GM12878 (cell line): ENCODE results near the gene STX7. TPM values are rescaled to one million over a fixed set of nuclear protein-coding genes. Genes with fewer than 3 reads are reported as not detected.
A peak's percentile ranks its signal among the peaks of the same experiment; 100 is the strongest.

Source experiments
- ATAC-seq: fragments of 200-7000 bp; cut with Tn5 transposase; 3 replicates; pipeline ENCODE4 v1.9.1; 2020; ENCODE audit warnings: mild to moderate bottlenecking, moderate library complexity
- BruUV-seq: library from RNA; stranded (reverse); fragments of 400-500 nt; replicated peaks from 2 replicates; lab custom pipeline; 2021; lab: Mats Ljungman, UMichigan
- CTCF ChIA-PET: fragments of 300-600 bp; sonication (Branson Sonifier 250); formaldehyde crosslinking; extraction: SDS; loops from one replicate; lab custom pipeline; 2021; ENCODE audit warnings: inconsistent platforms; lab: Yijun Ruan, JAX
- POLR2A ChIA-PET: fragments of 350-600 bp; formaldehyde crosslinking; extraction: SDS; loops from one replicate; lab custom pipeline; 2021; ENCODE audit warnings: inconsistent platforms; lab: Charles Lee
- RAD21 ChIA-PET: fragments of 300-600 bp; sonication (Branson Sonifier 250); formaldehyde crosslinking; loops from one replicate; lab custom pipeline; 2023; ENCODE audit warnings: antibody characterized with exemption; ENCODE audit not compliant: unreplicated experiment; lab: Charles Lee
- SMC1A ChIA-PET: fragments of 300-600 bp; sonication (Branson Sonifier 250); formaldehyde crosslinking; loops from one replicate; lab custom pipeline; 2023; ENCODE audit not compliant: unreplicated experiment, uncharacterized antibody; lab: Charles Lee
- DNase-seq: peaks from one replicate; pipeline ENCODE4 v3.0.0-alpha.2; 2011; ENCODE audit warnings: low read depth, low spot score
- FAIRE-seq: peaks from 3 replicates; lab custom pipeline; 2011; peaks lifted over from hg19 to GRCh38; lab: Jason Lieb, UNC
- H2AFZ ChIP-seq: 2 replicates; pipeline ENCODE4 v1.6.0; 2011; ENCODE audit warnings: low read depth, low read length, control low read depth; ENCODE audit not compliant: control insufficient read depth
- H3K27ac ChIP-seq: 2 replicates; pipeline ENCODE4 v1.5.1; 2011; ENCODE audit warnings: control low read depth; ENCODE audit not compliant: control insufficient read depth, insufficient read depth
- H3K27me3 ChIP-seq, 2 experiments: replicated peaks in 1 of 2; 2 replicates each; pipeline versions ENCODE4 v1.6.0 to v1.6.1; 2011; ENCODE audit warnings: low read length in 1 of 2; ENCODE audit not compliant: control insufficient read depth in 2 of 2, insufficient read depth in 2 of 2
- H3K36me3 ChIP-seq, 2 experiments: 2 replicates each; pipeline ENCODE4 v1.5.1; 2011; ENCODE audit warnings: low read length in 1 of 2; ENCODE audit not compliant: control insufficient read depth in 2 of 2, insufficient read depth in 2 of 2
- H3K4me1 ChIP-seq: 2 replicates; pipeline ENCODE4 v1.6.1; 2011; ENCODE audit warnings: mild to moderate bottlenecking, low read length, moderate library complexity, mixed read lengths; ENCODE audit not compliant: control insufficient read depth, insufficient read depth
- H3K4me2 ChIP-seq: 2 replicates; pipeline ENCODE4 v1.6.0; 2011; ENCODE audit warnings: control low read depth; ENCODE audit not compliant: control insufficient read depth, insufficient read depth
- H3K4me3 ChIP-seq: fragments of 200-600 bp; sonication (generic); 2 replicates; pipeline ENCODE4 v1.5.1; 2016
- H3K79me2 ChIP-seq: 2 replicates; pipeline ENCODE4 v1.6.0; 2011; ENCODE audit warnings: low read length; ENCODE audit not compliant: control insufficient read depth, insufficient read depth
- H3K9ac ChIP-seq: 2 replicates; pipeline ENCODE4 v1.8.0; 2011; ENCODE audit warnings: low read length, control low read depth, mixed read lengths; ENCODE audit not compliant: control insufficient read depth, insufficient read depth
- H3K9me3 ChIP-seq: replicated peaks from 3 replicates; pipeline ENCODE4 v1.5.1; 2011; ENCODE audit warnings: mild to moderate bottlenecking, low read length; ENCODE audit not compliant: control insufficient read depth, insufficient read depth
- H4K20me1 ChIP-seq: 2 replicates; pipeline ENCODE4 v1.6.0; 2011; ENCODE audit not compliant: control insufficient read depth, insufficient read depth
- CTCF ChIP-seq, 3 experiments: IDR thresholded peaks in 2 of 3; conservative IDR thresholded peaks in 1 of 3; 2 replicates each; pipeline ENCODE4 v1.5.1; 2011; ENCODE audit warnings: low read depth in 3 of 3, low read length in 3 of 3, mild to moderate bottlenecking in 3 of 3, control low read depth in 2 of 3, moderate library complexity in 2 of 3, inconsistent platforms in 1 of 3, mixed read lengths in 1 of 3; ENCODE audit not compliant: control insufficient read depth in 2 of 3, insufficient read depth in 1 of 3; ENCODE audit errors: extremely low read depth in 1 of 3
- RAD21 ChIP-seq: IDR thresholded peaks from 2 replicates; pipeline ENCODE4 v1.6.1; 2011; ENCODE audit warnings: mild to moderate bottlenecking, low read depth, low read length, moderate library complexity; ENCODE audit not compliant: insufficient read depth
- SMC3 ChIP-seq: IDR thresholded peaks from 2 replicates; pipeline ENCODE4 v1.6.1; 2011; ENCODE audit warnings: low read length, improper control_type of control experiment, borderline replicate concordance
- YY1 ChIP-seq: IDR thresholded peaks from 2 replicates; pipeline ENCODE4 v1.6.1; 2011; ENCODE audit warnings: low read depth, mild to moderate bottlenecking, low read length
- whole genome bisulfite sequencing: methylation state at CpG from one replicate; pipeline ENCODE4 v1.1.6; 2016; ENCODE audit warnings: low lambda C conversion rate; ENCODE audit not compliant: insufficient replicate concordance, insufficient coverage; ENCODE audit errors: missing lambda C conversion rate; 5-methylcytosine and 5-hydroxymethylcytosine counted together
- in situ Hi-C: fragments of 300-500 bp; cut with MboI; formaldehyde crosslinking; loops from 9 replicates; pipeline ENCODE4 v1.14.3; 2018; ENCODE audit warnings: mixed read lengths
- intact Hi-C: fragments of 100-400 bp; cut with micrococcal nuclease; formaldehyde crosslinking; loops from one replicate; pipeline ENCODE4 v1.14.2; 2022; ENCODE audit not compliant: unreplicated experiment
- polyA plus RNA-seq, 11 experiments: library from polyadenylated mRNA; depleted of rRNA in 4 of 11; unstranded in 6 of 11; stranded (reverse) in 5 of 11; fragments of >200 nt; fragmentation: Nextera tagmentation in 4 of 11; fragmentation: Illumina TruSeq in 1 of 11; extraction: Ambion mirVana in 4 of 11; extraction: Trizol in 1 of 11; gene quantifications; 1 replicate in 1 of 11; 2 replicates in 10 of 11; pipeline versions ENCODE4 v1.2.1 to v1.2.3, GENCODE V29; 2011 to 2016; ENCODE audit warnings: inconsistent platforms in 2 of 11, missing spikeins in 2 of 11, low read depth in 1 of 11
- total RNA-seq, 4 experiments: library from RNA; depleted of rRNA in 3 of 4; stranded (reverse); fragments of >200 nt in 3 of 4; fragmentation: Illumina TruSeq in 1 of 4; extraction: Trizol in 1 of 4; gene quantifications; 2 replicates each; pipeline versions ENCODE4 v1.2.1 to v1.2.3, GENCODE V29; 2013 to 2021
- TF ChIP-seq, protein P1 (sequence below): fragments of 450-650 bp; IDR thresholded peaks from 2 replicates; pipeline ENCODE4 v1.6.1; 2016; ENCODE audit warnings: mild to moderate bottlenecking

Gene STX7
- total and polyA plus RNA-seq, 10 of the 15 experiments (the other 5 are each of a cell fraction or from before 2014, with no cell fraction given) = 26.5 to 75.5 (median 51.3) TPM

- in situ Hi-C loops (no loop called here), intact Hi-C loops (loop anchor here (1.0 to 10.0 kb wide), 5 partner anchors 138 to 433 kb away; partner anchors contain the start of gene SLC18B1)
- Histone ChIP-seq H3K79me2 (no peaks in the 10 kb centered on the region), H2AFZ (no peak overlapping the region), H3K4me1 (no peaks in the 10 kb centered on the region), H3K36me3 (no peaks in the 10 kb centered on the region), H4K20me1 (no peaks in the 10 kb centered on the region), H3K9me3 (no peaks in the 10 kb centered on the region), H3K4me3 (no peak overlapping the region), H3K4me2 (no peak overlapping the region), H3K9ac (no peak overlapping the region), H3K27me3 (no peaks in the 10 kb centered on the region; a peak in 1 of 4 replicates), H3K27ac (no peak overlapping the region)
- TF ChIP-seq CTCF (IDR thresholded peaks at IDR 0.05 in 2 of 3, conservative IDR thresholded peaks at IDR 0.05 in 1 of 3; ENCODE audit: control insufficient read depth in 2 of 3, extremely low read depth in 1 of 3, insufficient read depth in 1 of 3, low read depth in 3 of 3, low read length in 3 of 3) (peak; percentile 57 to 74 (median 60); a peak in 5 of 6 replicates), SMC3 (peak; percentile 53; the same call in 1 of the 2 replicates), RAD21 (peak; percentile 91), YY1 (0 out of 2 replicates have a peak, but pooled peaks have one; percentile 13)
- TF ChIP-seq, protein P1, sequence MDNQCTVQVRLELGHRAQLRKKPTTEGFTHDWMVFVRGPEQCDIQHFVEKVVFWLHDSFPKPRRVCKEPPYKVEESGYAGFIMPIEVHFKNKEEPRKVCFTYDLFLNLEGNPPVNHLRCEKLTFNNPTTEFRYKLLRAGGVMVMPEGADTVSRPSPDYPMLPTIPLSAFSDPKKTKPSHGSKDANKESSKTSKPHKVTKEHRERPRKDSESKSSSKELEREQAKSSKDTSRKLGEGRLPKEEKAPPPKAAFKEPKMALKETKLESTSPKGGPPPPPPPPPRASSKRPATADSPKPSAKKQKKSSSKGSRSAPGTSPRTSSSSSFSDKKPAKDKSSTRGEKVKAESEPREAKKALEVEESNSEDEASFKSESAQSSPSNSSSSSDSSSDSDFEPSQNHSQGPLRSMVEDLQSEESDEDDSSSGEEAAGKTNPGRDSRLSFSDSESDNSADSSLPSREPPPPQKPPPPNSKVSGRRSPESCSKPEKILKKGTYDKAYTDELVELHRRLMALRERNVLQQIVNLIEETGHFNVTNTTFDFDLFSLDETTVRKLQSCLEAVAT = no peak
- ChIA-PET CTCF (interaction anchor here (0.6 to 3.0 kb wide), 24 partner anchors 8 to 1386 kb away, joined by 3 to 14 read pairs (median 5); partner anchors contain the start of genes SLC18B1 and STX7), POLR2A (no interaction called here), RAD21 (interaction anchor here (0.6 to 1.0 kb wide), 5 partner anchors 13 to 293 kb away, joined by 3 to 4 read pairs (median 4); no protein-coding TSS in a partner anchor), SMC1A (interaction anchor here (0.6 to 1.9 kb wide), 11 partner anchors 10 to 290 kb away, joined by 3 to 10 read pairs (median 3); partner anchors contain the start of gene SLC18B1)
- peak; percentile 96 for ATAC-seq
- 1% methylated on average over 5 of the region's 9 CpGs for WGBS
- peak; percentile 21 for DNase-seq
- FAIRE-seq = peak; percentile 71
- BruUV-seq = no TSS peak
Measured at GRCh38 chr6:132530293-132530974, 17.5 kb upstream of the STX7 start.
